GM18499 (cell line): ENCODE data around the gene CPT1A.

Source experiments
- ATAC-seq: cut with Tn5 transposase; IDR thresholded peaks from one replicate; pipeline ENCODE4 v1.9.1; 2021; ENCODE audit warnings: moderate number of reproducible peaks; ENCODE audit not compliant: insufficient read depth, unreplicated experiment

The CPT1A gene

GRCh38 chr11:68722143-68722542 lies 119.6 kb downstream of the CPT1A start:
- no peak for ATAC-seq

- ATAC-seq = no peak
Measured at GRCh38 chr11:68721075-68721474, 120.6 kb downstream of the CPT1A start.

GRCh38 chr11:68715456-68716122 lies 126.1 kb downstream of the CPT1A start:
- ATAC-seq = no peak

GRCh38 chr11:68714060-68714856 lies 127.5 kb downstream of the CPT1A start:
- no peak for ATAC-seq

GRCh38 chr11:68711114-68711513 lies 130.6 kb downstream of the CPT1A start:
- no peak for ATAC-seq

- ATAC-seq = no peak
Measured at GRCh38 chr11:68710409-68710808, 131.3 kb downstream of the CPT1A start.

GRCh38 chr11:68709062-68709461 lies 132.7 kb downstream of the CPT1A start:
- no peak for ATAC-seq

- ATAC-seq = no peak
Measured at GRCh38 chr11:68707527-68707926, 134.2 kb downstream of the CPT1A start.

- ATAC-seq = no peak
Measured at GRCh38 chr11:68704887-68705286, 136.8 kb downstream of the CPT1A start.
